HUES64 (cell line): ENCODE data around the gene FAM13A. TPM values are rescaled to one million over a fixed set of nuclear protein-coding genes. Genes with fewer than 3 reads are reported as not detected.
A peak's percentile ranks its signal among the peaks of the same experiment; 100 is the strongest.

Experiments used
- H3K27ac ChIP-seq: 2 replicates; pipeline ENCODE4 v1.7.0; 2013; ENCODE audit warnings: low read depth, low read length, inconsistent platforms
- H3K27me3 ChIP-seq: 2 replicates; pipeline ENCODE4 v1.6.1; 2013; ENCODE audit warnings: mild to moderate bottlenecking, low read length; ENCODE audit not compliant: insufficient read depth
- H3K36me3 ChIP-seq: 2 replicates; pipeline ENCODE4 v1.6.1; 2013; ENCODE audit warnings: mild to moderate bottlenecking, low read length; ENCODE audit not compliant: insufficient read depth
- H3K4me1 ChIP-seq: 2 replicates; pipeline ENCODE4 v1.6.1; 2013; ENCODE audit warnings: mild to moderate bottlenecking, low read length, moderate library complexity; ENCODE audit not compliant: insufficient read depth
- H3K4me3 ChIP-seq: 2 replicates; pipeline ENCODE4 v1.5.1; 2013; ENCODE audit warnings: mild to moderate bottlenecking, low read length, moderate library complexity
- H3K9ac ChIP-seq: 2 replicates; pipeline ENCODE4 v1.6.1; 2013; ENCODE audit warnings: mild to moderate bottlenecking, low read depth, low read length
- H3K9me3 ChIP-seq: 2 replicates; pipeline ENCODE4 v1.6.1; 2013; ENCODE audit warnings: low read depth, low read length; ENCODE audit not compliant: insufficient read depth
- WGBS: fragments of 150-250, 120-280 bp; methylation state at CpG from one replicate; pipeline ENCODE4 v1.1.7; 2013; ENCODE audit warnings: missing lambda C conversion rate; 5-methylcytosine and 5-hydroxymethylcytosine counted together
- polyA plus RNA-seq, 2 experiments: library from polyadenylated mRNA; stranded (reverse); fragments of 50-300 nt; gene quantifications; one replicate each; pipeline ENCODE4 v1.2.3, GENCODE V29; 2013

FAM13A gene
- polyA plus RNA-seq (2013, experiment 1 of 2) = 10.0 TPM
- polyA plus RNA-seq (2013, experiment 2 of 2) = 10.0 TPM

- H3K36me3 ChIP-seq = no peaks in the 10 kb centered on the region
- H3K9ac ChIP-seq = peak within 1 kb of the TSS; percentile 78
- H3K27ac ChIP-seq = peak within 1 kb of the TSS; percentile 41
- no peaks in the 10 kb centered on the region for H3K27me3 ChIP-seq
- H3K4me3 ChIP-seq = peak within 1 kb of the TSS; percentile 67
- WGBS = under 1% methylated on average over 9 of the region's 9 CpGs
- no peaks in the 10 kb centered on the region for H3K9me3 ChIP-seq
- H3K4me1 ChIP-seq = peaks cover 31% of the 10 kb centered on the region
Measured at GRCh38 chr4:89056953-89057398, at the start of gene FAM13A. Gene FAM13A, minus strand, starts transcription at chr4:89057185. Its CDS starts 221 bp downstream, at chr4:89056964.

- H3K36me3 ChIP-seq = no peaks in the 10 kb centered on the region
- peaks cover 20% of the 10 kb centered on the region for H3K27me3 ChIP-seq
- WGBS = 82% methylated on average over 6 of the region's 6 CpGs
- H3K9ac ChIP-seq = no peak overlapping the region
- H3K4me1 ChIP-seq = peaks cover 5% of the 10 kb centered on the region; the same call in 1 of the 2 replicates
- no peaks in the 10 kb centered on the region for H3K9me3 ChIP-seq
- no peak overlapping the region for H3K4me3 ChIP-seq
- no peak overlapping the region for H3K27ac ChIP-seq
Measured at GRCh38 chr4:89105726-89106125, 48.7 kb upstream of the FAM13A start.

- H3K4me3 ChIP-seq = no peak overlapping the region
- no peaks in the 10 kb centered on the region for H3K27me3 ChIP-seq
- no peaks in the 10 kb centered on the region for H3K36me3 ChIP-seq
- no peaks in the 10 kb centered on the region for H3K4me1 ChIP-seq
- WGBS = 96% methylated on average over 10 of the region's 11 CpGs
- H3K9me3 ChIP-seq = no peaks in the 10 kb centered on the region
- H3K27ac ChIP-seq = no peak overlapping the region
- no peak overlapping the region for H3K9ac ChIP-seq
Measured at GRCh38 chr4:89101256-89102161, 44.5 kb upstream of the FAM13A start.

GRCh38 chr4:89100853-89101252, 43.9 kb upstream of the FAM13A start:
- Histone ChIP-seq H3K27me3 (no peaks in the 10 kb centered on the region), H3K4me1 (no peaks in the 10 kb centered on the region), H3K9ac (no peak overlapping the region), H3K4me3 (no peak overlapping the region), H3K9me3 (no peaks in the 10 kb centered on the region), H3K27ac (no peak overlapping the region), H3K36me3 (no peaks in the 10 kb centered on the region)
- 87% methylated on average over 3 of the region's 3 CpGs for WGBS

DNA sequence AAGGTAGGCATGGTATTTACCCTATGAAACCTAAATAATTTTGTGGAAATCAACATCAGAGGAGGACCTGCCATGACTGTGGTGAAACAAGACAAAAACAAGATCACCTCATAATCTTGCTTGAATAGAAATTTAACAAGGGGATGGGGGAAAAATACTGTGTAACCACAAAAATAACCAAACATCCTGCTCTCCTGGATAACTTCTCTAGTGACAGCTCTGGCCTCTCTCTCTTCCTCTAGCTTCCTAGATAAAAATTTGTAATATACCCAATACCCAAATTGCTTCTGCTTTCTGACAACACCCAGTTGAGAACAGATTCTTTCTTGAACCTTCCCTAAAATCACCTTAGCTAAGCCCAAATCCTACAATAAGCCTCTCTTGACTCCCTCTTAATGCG, 42.5 kb upstream of the FAM13A start:
- Histone ChIP-seq H3K4me3 (no peak overlapping the region), H3K27me3 (no peaks in the 10 kb centered on the region), H3K9ac (no peak overlapping the region), H3K9me3 (no peaks in the 10 kb centered on the region), H3K36me3 (no peaks in the 10 kb centered on the region), H3K27ac (no peak overlapping the region), H3K4me1 (no peaks in the 10 kb centered on the region)
- WGBS = 100% methylated on average over 1 of the region's 1 CpG

DNA sequence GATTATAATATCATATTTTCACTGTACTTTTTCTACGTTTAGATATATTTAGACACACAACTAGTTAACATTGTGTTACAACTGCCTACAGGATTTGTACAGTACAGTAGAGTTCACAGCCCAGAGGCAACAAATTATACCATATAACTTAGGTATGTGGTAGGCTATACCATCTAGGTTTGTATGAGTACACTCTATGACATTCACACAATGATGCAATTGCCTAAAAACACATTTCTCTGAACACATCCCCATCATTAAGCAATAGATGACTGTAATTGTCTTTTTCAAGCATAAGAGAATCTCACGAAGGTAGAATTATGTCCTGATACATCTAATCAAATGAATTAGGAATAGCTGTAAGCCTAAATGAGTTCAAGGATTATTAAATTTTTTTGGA, 42.0 kb upstream of the FAM13A start:
- 87% methylated on average over 2 of the region's 2 CpGs for WGBS
- H3K27ac ChIP-seq = no peak overlapping the region
- H3K4me3 ChIP-seq = no peak overlapping the region
- no peaks in the 10 kb centered on the region for H3K27me3 ChIP-seq
- H3K4me1 ChIP-seq = no peaks in the 10 kb centered on the region
- H3K9me3 ChIP-seq = no peaks in the 10 kb centered on the region
- H3K9ac ChIP-seq = no peak overlapping the region
- H3K36me3 ChIP-seq = no peaks in the 10 kb centered on the region

GRCh38 chr4:89078300-89078699, 21.3 kb upstream of the FAM13A start:
- no peaks in the 10 kb centered on the region for H3K27me3 ChIP-seq
- H3K4me1 ChIP-seq = no peaks in the 10 kb centered on the region
- peaks cover 15% of the 10 kb centered on the region for H3K9me3 ChIP-seq
- no peak overlapping the region for H3K27ac ChIP-seq
- H3K9ac ChIP-seq = no peak overlapping the region
- 82% methylated on average over 1 of the region's 1 CpG for WGBS
- H3K36me3 ChIP-seq = no peaks in the 10 kb centered on the region
- H3K4me3 ChIP-seq = no peak overlapping the region

DNA sequence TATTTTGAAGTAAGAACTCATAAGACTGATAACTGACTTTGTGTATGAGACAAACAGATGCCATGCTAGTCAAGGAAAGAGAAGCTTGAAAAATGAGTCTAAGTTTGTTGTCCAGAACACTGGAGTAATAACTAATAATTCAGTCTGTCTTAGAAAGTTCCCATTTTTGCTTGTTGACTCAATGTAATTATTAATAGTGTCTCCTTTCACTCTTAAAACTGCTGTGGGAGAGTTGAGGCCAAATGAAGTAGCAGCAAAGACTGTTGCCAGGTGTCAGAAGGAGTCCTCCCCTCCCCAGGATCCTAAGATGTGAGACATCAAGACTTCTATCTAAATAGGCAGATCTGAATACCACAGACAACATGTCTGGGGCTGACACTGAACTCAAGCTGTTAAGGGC, 20.8 kb upstream of the FAM13A start:
- Histone ChIP-seq H3K4me3 (no peak overlapping the region), H3K27me3 (no peaks in the 10 kb centered on the region), H3K27ac (no peak overlapping the region), H3K9me3 (peaks cover 15% of the 10 kb centered on the region), H3K4me1 (no peaks in the 10 kb centered on the region), H3K9ac (no peak overlapping the region), H3K36me3 (no peaks in the 10 kb centered on the region)

GRCh38 chr4:89072921-89073320, 15.9 kb upstream of the FAM13A start:
- WGBS = 96% methylated on average over 1 of the region's 1 CpG
- Histone ChIP-seq H3K27me3 (no peaks in the 10 kb centered on the region), H3K4me1 (no peaks in the 10 kb centered on the region), H3K4me3 (no peak overlapping the region), H3K9me3 (peaks cover 11% of the 10 kb centered on the region; the same call in 1 of the 2 replicates), H3K9ac (no peak overlapping the region), H3K27ac (no peak overlapping the region), H3K36me3 (no peaks in the 10 kb centered on the region)

DNA sequence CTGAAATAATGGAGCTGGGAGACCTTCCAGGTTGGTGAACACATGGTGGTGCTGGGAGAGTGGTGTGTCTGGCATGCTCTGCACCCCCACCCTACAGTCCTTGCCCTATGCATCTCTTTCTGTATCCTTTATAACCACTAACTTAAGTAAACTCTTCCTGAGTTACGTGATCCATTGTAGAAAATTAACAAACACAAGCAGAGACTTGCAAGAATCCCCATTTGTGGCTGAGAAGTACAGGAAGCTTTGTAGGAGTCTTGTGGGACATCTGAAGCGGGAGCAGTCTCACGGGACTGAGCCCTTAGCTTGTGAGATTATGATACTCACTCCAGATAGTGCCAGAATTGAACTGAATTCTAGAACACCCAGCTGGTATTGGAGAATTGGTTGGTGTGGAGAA, 14.3 kb upstream of the FAM13A start:
- H3K9ac ChIP-seq = no peak overlapping the region
- no peaks in the 10 kb centered on the region for H3K4me1 ChIP-seq
- no peak overlapping the region for H3K27ac ChIP-seq
- H3K4me3 ChIP-seq = no peak overlapping the region
- H3K9me3 ChIP-seq = no peaks in the 10 kb centered on the region
- H3K36me3 ChIP-seq = no peaks in the 10 kb centered on the region
- WGBS = 98% methylated on average over 3 of the region's 3 CpGs
- H3K27me3 ChIP-seq = no peaks in the 10 kb centered on the region

DNA sequence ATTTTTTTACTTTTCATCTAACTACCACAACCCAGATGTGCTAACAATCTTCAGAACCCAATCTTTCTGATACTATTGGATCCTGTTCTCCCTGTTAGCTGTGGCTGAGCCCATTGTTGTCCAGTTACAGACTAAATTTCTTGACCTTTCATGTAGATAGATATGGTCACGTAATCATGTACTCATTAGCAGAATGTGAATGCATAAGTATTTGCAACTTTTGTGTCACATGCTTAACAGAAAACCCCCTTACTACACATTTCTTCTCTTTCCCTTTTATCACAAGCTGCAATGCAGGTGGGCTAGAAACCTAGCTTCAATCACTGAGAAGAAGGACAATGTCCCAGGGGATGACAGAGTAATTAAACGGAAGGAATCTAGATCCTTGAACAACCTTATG, 13.1 kb upstream of the FAM13A start:
- Histone ChIP-seq H3K36me3 (no peaks in the 10 kb centered on the region), H3K27ac (no peak overlapping the region), H3K27me3 (no peaks in the 10 kb centered on the region), H3K4me1 (no peaks in the 10 kb centered on the region), H3K4me3 (no peak overlapping the region), H3K9ac (no peak overlapping the region), H3K9me3 (peaks cover 8% of the 10 kb centered on the region; the same call in 1 of the 2 replicates)
- 100% methylated on average over 2 of the region's 2 CpGs for WGBS
